Heart left ventricle (tissue), 16 donors: ENCODE data around the gene FASTKD1. TPM values are rescaled to one million over a fixed set of nuclear protein-coding genes. Genes with fewer than 3 reads are reported as not detected.
"Not testable (repeated sequence)": the region's sequence is repeated elsewhere in the genome, so short reads cannot be mapped to it uniquely, and the experiment has no call there.

Experiments used
- ATAC-seq, 4 donors: fragments of 200-7000 bp; cut with Tn5 transposase; one replicate each; pipeline ENCODE4 v1.9.1; 2020 to 2022; ENCODE audit warnings: moderate library complexity in 4 of 4, mild to moderate bottlenecking in 3 of 4, moderate number of reproducible peaks in 1 of 4
- DNase-seq, 5 donors: peaks; one replicate each; pipeline ENCODE4 v3.0.0-alpha.2; 2020
- H3K27ac ChIP-seq, 12 donors: fragments of 200-600 bp; sonication (generic) in 4 of 12; one replicate each; pipeline versions ENCODE4 v1.5.0 to v1.8.0; 2016 to 2022; ENCODE audit warnings: mild to moderate bottlenecking in 2 of 12
- H3K27me3 ChIP-seq, 9 donors: fragments of 200-600 bp; sonication (generic) in 2 of 9; one replicate each; pipeline versions ENCODE4 v1.5.1 to v1.8.0; 2016 to 2022; ENCODE audit warnings: mild to moderate bottlenecking in 3 of 9
- H3K36me3 ChIP-seq, 9 donors: fragments of 200-600 bp; sonication (generic) in 2 of 9; one replicate each; pipeline versions ENCODE4 v1.5.0 to v1.8.0; 2018 to 2022; ENCODE audit warnings: mild to moderate bottlenecking in 2 of 9
- H3K4me1 ChIP-seq, 12 donors: fragments of 200-600 bp; sonication (generic) in 4 of 12; one replicate each; pipeline versions ENCODE4 v1.5.0 to v1.8.0; 2016 to 2022; ENCODE audit warnings: mild to moderate bottlenecking in 3 of 12
- H3K4me3 ChIP-seq, 12 donors: fragments of 200-600 bp; sonication (generic) in 4 of 12; one replicate each; pipeline versions ENCODE4 v1.5.0 to v1.8.0; 2017 to 2022; ENCODE audit warnings: mild to moderate bottlenecking in 9 of 12, moderate library complexity in 4 of 12
- H3K9me3 ChIP-seq, 12 donors: fragments of 200-600 bp; sonication (generic) in 4 of 12; one replicate each; pipeline versions ENCODE4 v1.5.0 to v1.8.0; 2016 to 2022; ENCODE audit warnings: mild to moderate bottlenecking in 1 of 12
- POLR2A ChIP-seq, 2 donors: fragments of 450-650 bp; IDR thresholded peaks; one replicate each; pipeline ENCODE4 v1.6.1; 2017; ENCODE audit warnings: antibody characterized with exemption in 2 of 2, mild to moderate bottlenecking in 2 of 2, moderate library complexity in 2 of 2
- WGBS, 4 donors: extraction: QIAGEN DNeasy Blood & Tissue Kit in 2 of 4; methylation state at CpG; one replicate each; pipeline versions ENCODE4 v1.1.5 to v1.1.7; 2013 to 2018; 5-methylcytosine and 5-hydroxymethylcytosine counted together
- intact Hi-C, 10 donors: fragments of 100-400 bp; cut with DNase I; formaldehyde crosslinking; loops; one replicate each; pipeline versions ENCODE4 v1.11.1 to v1.14.2; 2022
- polyA plus RNA-seq, 2 donors: library from polyadenylated mRNA; stranded (reverse); fragments of 200-250 nt; gene quantifications; one replicate each; pipeline ENCODE4 v1.2.3, GENCODE V29; 2013
- total RNA-seq, 9 donors: library from RNA; depleted of rRNA in 2 of 9; stranded (reverse); fragments of >200 nt in 2 of 9; fragmentation: NEBNext Ultra II Directional in 3 of 9; extraction: Animal tissue kit (Norgen Biotek cat#: 25700) in 3 of 9; gene quantifications; one replicate each; pipeline versions ENCODE4 v1.1.0 to v1.2.4, GENCODE V29; 2016 to 2023
- TF ChIP-seq, protein P1 (sequence below), 12 donors: fragments of 200-600 bp; sonication (generic) in 4 of 12; IDR thresholded peaks; one replicate each; pipeline versions ENCODE4 v1.5.0 to v1.8.0; 2018 to 2022; ENCODE audit warnings: antibody characterized with exemption in 12 of 12, mild to moderate bottlenecking in 5 of 12
- donor health status: ischemic (EF 13 %, LVEDD 7.1; RV severe dilation, severe dysfunction).
- donor health status: healthy with polysubstance abuse.
- donor health status: DM: no; HTN: yes; CAD: no.
- donor health status: DM: no; HTN: no; CAD: no.
- donor health status: ischemic (EF 25% LVEDD 6.9; RV normal size, moderate dysfunction).
- donor health status: ischemic (EF 25% LVEDD 5.7; RV mildly dilated, moderate dysfunction).
- donor health status: healthy.
- donor health status: DM: yes; HTN: yes; CAD: no.
- donor health status: ischemic (EF 35%, LVEDD 5.7; RV mildly dilated, moderate dysfunction).
- donor health status: nonischemic (EF 11% LVEDD 7.7; RV severe dilation, severe dysfunction).
- donor health status: DM: yes; HTN: yes; CAD: no.
- donor health status: PGD.
- donor health status: ischemic (EF 29% LVEDD 5.4; RV normal size, mild dysfunction).
- donor health status: nonischemic (EF 23%, LVEDD 6.1; RV moderate dilation, normal function).

FASTKD1 gene
- total and polyA plus RNA-seq, 11 donors = 25.3 to 154 (median 69.4) TPM

DNA sequence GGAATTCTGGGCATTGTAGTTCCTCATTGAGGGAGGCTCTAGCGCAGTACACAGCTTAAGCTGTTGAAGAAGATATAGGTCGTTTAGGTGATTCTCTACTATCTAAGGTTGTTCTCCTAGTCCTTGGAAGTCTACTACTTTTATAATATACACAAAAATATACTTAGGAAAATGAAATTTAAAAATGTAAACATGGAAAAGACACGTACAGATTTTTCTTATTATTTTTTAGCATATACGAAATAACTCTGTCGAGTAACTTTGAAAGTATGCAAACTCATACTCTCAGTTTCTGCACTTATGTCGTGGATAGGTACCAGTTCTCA is 272 bp upstream of the FASTKD1 start:
- H3K36me3 ChIP-seq = peaks cover 0 to 6% (median 0%) of the 10 kb centered on the region in 9 donors
- H3K27ac ChIP-seq = peak overlapping the region in 4 of 12 donors; percentile 74 to 88 (median 83)
- peak overlapping the region in 11 of 12 donors; percentile 60 to 89 (median 76) for H3K4me3 ChIP-seq
- H3K9me3 ChIP-seq = no peaks in the 10 kb centered on the region
- TF ChIP-seq POLR2A (IDR thresholded peaks at IDR 0.05) = no peak
- TF ChIP-seq, protein P1, sequence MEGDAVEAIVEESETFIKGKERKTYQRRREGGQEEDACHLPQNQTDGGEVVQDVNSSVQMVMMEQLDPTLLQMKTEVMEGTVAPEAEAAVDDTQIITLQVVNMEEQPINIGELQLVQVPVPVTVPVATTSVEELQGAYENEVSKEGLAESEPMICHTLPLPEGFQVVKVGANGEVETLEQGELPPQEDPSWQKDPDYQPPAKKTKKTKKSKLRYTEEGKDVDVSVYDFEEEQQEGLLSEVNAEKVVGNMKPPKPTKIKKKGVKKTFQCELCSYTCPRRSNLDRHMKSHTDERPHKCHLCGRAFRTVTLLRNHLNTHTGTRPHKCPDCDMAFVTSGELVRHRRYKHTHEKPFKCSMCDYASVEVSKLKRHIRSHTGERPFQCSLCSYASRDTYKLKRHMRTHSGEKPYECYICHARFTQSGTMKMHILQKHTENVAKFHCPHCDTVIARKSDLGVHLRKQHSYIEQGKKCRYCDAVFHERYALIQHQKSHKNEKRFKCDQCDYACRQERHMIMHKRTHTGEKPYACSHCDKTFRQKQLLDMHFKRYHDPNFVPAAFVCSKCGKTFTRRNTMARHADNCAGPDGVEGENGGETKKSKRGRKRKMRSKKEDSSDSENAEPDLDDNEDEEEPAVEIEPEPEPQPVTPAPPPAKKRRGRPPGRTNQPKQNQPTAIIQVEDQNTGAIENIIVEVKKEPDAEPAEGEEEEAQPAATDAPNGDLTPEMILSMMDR (IDR thresholded peaks at IDR 0.05) = no peak
- H3K27me3 ChIP-seq = no peaks in the 10 kb centered on the region
- WGBS, 4 donors = 36 to 37% (median 37%) methylated on average over 6 of the region's 6 CpGs
- ATAC-seq = no peak
- DNase-seq = no peak
- H3K4me1 ChIP-seq = peaks cover 0 to 17% (median 6%) of the 10 kb centered on the region in 12 donors
- intact Hi-C loops = loop anchor here in 1 of 10 donors (1.0 kb wide), 1 partner anchor 10 kb away; the partner anchor contains the start of gene PPIG

DNA sequence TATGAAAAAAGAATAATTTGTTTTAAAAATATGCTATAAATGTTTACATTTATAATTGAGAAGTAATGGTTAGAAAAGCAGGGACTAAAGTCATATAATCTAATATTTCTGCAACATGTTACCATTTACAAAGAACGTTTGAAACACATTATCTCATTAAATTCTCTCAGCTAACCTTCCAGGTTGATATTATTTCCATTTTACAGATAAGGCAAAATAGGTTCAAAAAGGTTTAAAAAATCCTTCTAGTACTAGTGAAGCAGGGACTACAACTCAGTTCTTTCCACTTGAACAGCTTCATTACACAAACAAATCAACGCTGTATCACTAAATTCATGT is 875 bp downstream of the FASTKD1 start:
- Histone ChIP-seq H3K36me3 (peaks cover 0 to 8% (median 3%) of the 10 kb centered on the region in 9 donors), H3K4me3 (peak overlapping the region; percentile 58 to 89 (median 74)), H3K4me1 (peaks cover 0 to 17% (median 6%) of the 10 kb centered on the region in 12 donors), H3K27ac (peak overlapping the region in 10 of 12 donors; percentile 63 to 92 (median 83)), H3K27me3 (no peaks in the 10 kb centered on the region), H3K9me3 (no peaks in the 10 kb centered on the region)
- 14 to 25% (median 24%) methylated on average over 2 of the region's 2 CpGs for WGBS, 4 donors
- ATAC-seq = no peak
- intact Hi-C loops = loop anchor here in 1 of 10 donors (1.0 kb wide), 1 partner anchor 12 kb away; the partner anchor contains the start of gene PPIG
- no peak for DNase-seq
- TF ChIP-seq POLR2A (IDR thresholded peaks at IDR 0.05) = no peak
- TF ChIP-seq, protein P1 (IDR thresholded peaks at IDR 0.05) = no peak

DNA sequence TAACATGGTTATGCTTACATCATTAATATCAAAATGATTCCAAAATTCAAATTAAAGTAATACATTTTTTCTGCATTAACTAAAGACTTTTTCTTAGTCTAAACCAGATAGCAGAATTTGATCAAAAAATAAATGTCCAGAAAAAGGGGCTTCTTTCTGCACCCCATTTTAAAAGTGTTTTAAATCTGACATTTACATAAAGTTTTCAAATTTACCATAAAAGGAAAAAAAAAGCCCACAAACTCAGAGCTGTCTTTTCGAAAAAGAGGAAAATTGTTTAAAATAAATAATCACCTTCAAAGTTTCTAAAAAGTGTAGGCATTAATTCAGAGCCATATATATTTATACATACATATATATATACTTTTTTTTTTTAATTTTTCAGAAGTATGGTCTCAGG is 1.5 kb downstream of the FASTKD1 start:
- DNase-seq = no peak
- peaks cover 0 to 12% (median 5%) of the 10 kb centered on the region in 9 donors for H3K36me3 ChIP-seq
- H3K4me1 ChIP-seq = peaks cover 0 to 17% (median 6%) of the 10 kb centered on the region in 12 donors
- peak overlapping the region in 8 of 12 donors; percentile 60 to 89 (median 77) for H3K4me3 ChIP-seq
- WGBS, 4 donors = 76 to 83% (median 78%) methylated on average over 1 of the region's 1 CpG
- intact Hi-C loops = no loop called here
- H3K9me3 ChIP-seq = no peaks in the 10 kb centered on the region
- no peaks in the 10 kb centered on the region for H3K27me3 ChIP-seq
- TF ChIP-seq, protein P1 (IDR thresholded peaks at IDR 0.05) = no peak
- TF ChIP-seq POLR2A (IDR thresholded peaks at IDR 0.05) = no peak
- H3K27ac ChIP-seq = no peak overlapping the region
- no peak for ATAC-seq

DNA sequence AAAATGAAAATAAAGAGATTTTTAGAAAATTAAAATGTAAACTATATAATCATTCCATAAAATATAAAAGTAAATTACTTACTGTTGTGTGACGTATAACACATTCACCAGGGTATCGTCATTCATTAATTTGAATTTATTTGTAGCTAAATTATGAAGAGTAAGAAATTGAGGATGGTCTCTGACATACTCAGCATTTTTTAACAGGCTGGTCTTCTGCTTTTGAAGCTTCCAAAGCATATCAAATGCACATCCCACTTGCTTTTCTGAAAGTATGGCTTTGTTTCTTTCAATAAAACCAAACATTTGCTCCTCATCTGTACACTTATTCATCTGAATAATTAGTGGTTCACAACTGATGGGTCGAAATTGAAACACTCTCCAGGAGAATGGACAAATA is 2.1 kb downstream of the FASTKD1 start:
- intact Hi-C loops = no loop called here
- H3K27ac ChIP-seq = no peak overlapping the region
- no peaks in the 10 kb centered on the region for H3K27me3 ChIP-seq
- peak overlapping the region in 1 of 12 donors; percentile 77 for H3K4me3 ChIP-seq
- DNase-seq (no peak), ATAC-seq (no peak)
- WGBS, 4 donors = 68 to 81% (median 78%) methylated on average over 3 of the region's 3 CpGs
- peaks cover 0 to 17% (median 6%) of the 10 kb centered on the region in 12 donors for H3K4me1 ChIP-seq
- peaks cover 0 to 12% (median 5%) of the 10 kb centered on the region in 9 donors for H3K36me3 ChIP-seq
- H3K9me3 ChIP-seq = no peaks in the 10 kb centered on the region
- no peak for TF ChIP-seq POLR2A (IDR thresholded peaks at IDR 0.05)
- TF ChIP-seq, protein P1 (IDR thresholded peaks at IDR 0.05) = no peak

DNA sequence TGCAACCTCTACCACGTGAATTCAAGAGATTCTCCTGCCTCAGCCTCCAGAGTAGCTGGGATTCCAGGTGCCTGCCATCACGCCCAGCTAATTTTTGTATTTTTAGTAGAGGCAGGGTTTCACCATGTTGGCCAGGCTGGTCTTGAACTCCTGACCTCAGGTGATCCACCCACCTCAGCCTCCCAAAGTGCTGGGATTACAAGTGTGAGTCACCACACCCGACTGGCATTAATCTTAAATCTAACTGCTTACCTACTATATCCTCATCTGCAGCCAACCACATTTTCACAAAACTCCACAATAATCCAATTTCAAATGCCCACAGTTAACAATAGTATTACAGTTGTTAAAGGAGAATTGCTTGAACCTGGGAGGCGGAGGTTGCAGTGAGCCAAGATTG is 2.9 kb downstream of the FASTKD1 start:
- ATAC-seq, H3K27me3 ChIP-seq, H3K4me3 ChIP-seq, intact Hi-C loops, H3K27ac ChIP-seq, DNase-seq, H3K9me3 ChIP-seq: not testable (repeated sequence)
- peaks cover 0 to 18% (median 5%) of the 10 kb centered on the region in 9 donors for H3K36me3 ChIP-seq
- H3K4me1 ChIP-seq = peaks cover 0 to 17% (median 6%) of the 10 kb centered on the region in 12 donors
- WGBS, 4 donors = 82 to 93% (median 90%) methylated on average over 4 of the region's 4 CpGs
